ENCODE data around the gene CMSS1.

The CMSS1 gene

DNA sequence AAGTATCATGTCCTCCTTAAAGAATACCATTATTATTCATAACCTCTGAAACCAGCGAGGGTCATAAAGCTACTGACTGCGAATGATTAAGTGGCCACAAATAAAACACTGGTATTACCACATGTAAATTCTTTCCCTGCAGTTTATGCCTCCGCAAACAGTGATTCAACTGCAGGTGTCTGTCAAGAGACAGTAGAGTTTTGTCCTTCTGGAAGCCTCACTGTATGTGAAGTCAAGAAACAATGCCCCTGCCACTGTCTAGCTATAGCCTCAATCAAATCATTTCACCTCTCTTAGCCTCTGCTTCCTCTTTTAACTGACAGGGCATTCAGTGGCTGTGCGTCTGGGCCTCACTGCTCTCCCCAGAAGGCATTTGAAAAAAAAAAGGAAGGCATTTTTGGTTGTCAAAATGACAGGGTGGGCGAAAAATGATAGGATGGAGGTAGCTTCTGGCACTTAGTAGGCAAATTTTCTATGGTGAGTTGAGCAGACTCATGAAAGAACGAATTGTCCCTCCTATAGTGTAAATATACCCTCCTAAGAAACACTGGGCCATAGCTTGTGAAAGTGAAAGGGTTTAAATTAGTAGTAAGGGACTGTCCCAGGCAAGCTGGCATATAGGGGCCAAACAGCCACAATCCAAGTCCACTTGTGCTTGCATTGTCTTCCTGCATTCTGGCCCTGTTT is 229.9 kb downstream of the CMSS1 start:
- TF ChIP-seq POLR2AphosphoS5 (IDR thresholded peaks at IDR 0.05; ENCODE audit: low read depth, low read length): no peak

DNA sequence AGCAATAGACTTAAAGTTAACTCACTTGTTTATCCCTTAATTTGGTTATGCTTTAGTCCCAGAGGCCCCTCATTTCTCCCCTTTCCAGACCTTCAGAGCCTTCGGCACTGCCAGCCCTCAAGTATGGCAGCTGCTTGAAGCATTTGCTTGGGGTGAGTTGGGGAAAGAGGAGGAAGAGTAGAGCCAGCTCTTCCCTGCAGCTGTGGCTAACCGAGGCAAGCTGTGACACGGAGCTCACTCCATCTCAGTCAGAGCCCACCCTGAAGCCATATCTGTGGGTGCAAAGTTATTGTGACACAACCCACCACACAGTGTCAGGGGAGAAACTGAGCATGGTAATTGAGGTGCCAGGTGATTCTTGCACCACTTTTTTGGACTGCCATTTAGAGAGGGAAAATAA is 230.6 kb downstream of the CMSS1 start:
- no peak for TF ChIP-seq POLR2AphosphoS5 (IDR thresholded peaks at IDR 0.05; ENCODE audit: low read depth, low read length)
- no peak for TF ChIP-seq SIN3A (IDR thresholded peaks at IDR 0.05; ENCODE audit: borderline replicate concordance, insufficient read depth, low read length)
- TF ChIP-seq, protein P1, sequence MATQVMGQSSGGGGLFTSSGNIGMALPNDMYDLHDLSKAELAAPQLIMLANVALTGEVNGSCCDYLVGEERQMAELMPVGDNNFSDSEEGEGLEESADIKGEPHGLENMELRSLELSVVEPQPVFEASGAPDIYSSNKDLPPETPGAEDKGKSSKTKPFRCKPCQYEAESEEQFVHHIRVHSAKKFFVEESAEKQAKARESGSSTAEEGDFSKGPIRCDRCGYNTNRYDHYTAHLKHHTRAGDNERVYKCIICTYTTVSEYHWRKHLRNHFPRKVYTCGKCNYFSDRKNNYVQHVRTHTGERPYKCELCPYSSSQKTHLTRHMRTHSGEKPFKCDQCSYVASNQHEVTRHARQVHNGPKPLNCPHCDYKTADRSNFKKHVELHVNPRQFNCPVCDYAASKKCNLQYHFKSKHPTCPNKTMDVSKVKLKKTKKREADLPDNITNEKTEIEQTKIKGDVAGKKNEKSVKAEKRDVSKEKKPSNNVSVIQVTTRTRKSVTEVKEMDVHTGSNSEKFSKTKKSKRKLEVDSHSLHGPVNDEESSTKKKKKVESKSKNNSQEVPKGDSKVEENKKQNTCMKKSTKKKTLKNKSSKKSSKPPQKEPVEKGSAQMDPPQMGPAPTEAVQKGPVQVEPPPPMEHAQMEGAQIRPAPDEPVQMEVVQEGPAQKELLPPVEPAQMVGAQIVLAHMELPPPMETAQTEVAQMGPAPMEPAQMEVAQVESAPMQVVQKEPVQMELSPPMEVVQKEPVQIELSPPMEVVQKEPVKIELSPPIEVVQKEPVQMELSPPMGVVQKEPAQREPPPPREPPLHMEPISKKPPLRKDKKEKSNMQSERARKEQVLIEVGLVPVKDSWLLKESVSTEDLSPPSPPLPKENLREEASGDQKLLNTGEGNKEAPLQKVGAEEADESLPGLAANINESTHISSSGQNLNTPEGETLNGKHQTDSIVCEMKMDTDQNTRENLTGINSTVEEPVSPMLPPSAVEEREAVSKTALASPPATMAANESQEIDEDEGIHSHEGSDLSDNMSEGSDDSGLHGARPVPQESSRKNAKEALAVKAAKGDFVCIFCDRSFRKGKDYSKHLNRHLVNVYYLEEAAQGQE (IDR thresholded peaks at IDR 0.05; ENCODE audit: insufficient read depth in 1 of 2, low read depth in 2 of 2, low read length in 2 of 2): no peak
- no peak for TF ChIP-seq TAF1 (IDR thresholded peaks at IDR 0.05; ENCODE audit: borderline replicate concordance, insufficient read depth, low read length)
- TF ChIP-seq FOXP2 (optimal IDR thresholded peaks at IDR 0.05; ENCODE audit: borderline replicate concordance, extremely low read depth, extremely low read length, insufficient read depth): no peak

DNA sequence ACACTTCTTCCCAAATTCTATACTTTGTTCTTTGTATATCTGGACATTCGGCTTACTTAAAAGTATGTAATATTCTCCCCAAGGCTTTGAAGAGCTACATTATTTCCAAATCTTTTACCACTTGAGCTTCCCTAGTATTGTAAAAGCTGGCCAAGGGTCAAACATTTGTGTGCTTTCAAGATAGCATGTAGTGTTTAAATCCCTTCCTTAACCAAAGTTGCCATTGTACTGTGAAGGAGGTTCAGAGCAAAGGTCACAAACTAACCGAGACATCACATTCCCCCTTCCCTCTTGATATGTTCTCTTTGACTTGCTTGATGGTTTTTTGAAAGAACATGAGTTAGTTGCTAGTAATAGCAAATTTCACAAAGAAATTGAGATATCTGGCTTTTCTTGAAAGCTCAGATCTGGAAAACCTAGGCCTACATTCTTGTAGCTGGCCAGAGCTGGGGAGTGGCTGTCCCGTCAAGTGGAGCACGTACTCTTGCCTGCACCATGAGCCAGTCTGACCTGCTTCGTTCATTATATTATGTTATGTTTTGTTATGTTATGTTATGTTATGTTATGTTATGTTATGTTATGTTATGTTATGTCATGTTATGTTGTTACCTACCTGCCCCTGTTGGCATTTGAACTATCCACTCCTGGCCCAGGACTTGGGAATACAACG is 236.4 kb downstream of the CMSS1 start:
- TF ChIP-seq FOXP2 (optimal IDR thresholded peaks at IDR 0.05; ENCODE audit: borderline replicate concordance, extremely low read depth, extremely low read length, insufficient read depth) (no peak), POLR2AphosphoS5 (IDR thresholded peaks at IDR 0.05; ENCODE audit: low read depth, low read length) (no peak), TAF1 (IDR thresholded peaks at IDR 0.05; ENCODE audit: borderline replicate concordance, insufficient read depth, low read length) (no peak), SIN3A (IDR thresholded peaks at IDR 0.05; ENCODE audit: borderline replicate concordance, insufficient read depth, low read length) (no peak)
- TF ChIP-seq, protein P1 (IDR thresholded peaks at IDR 0.05; ENCODE audit: insufficient read depth in 1 of 2, low read depth in 2 of 2, low read length in 2 of 2): no peak

DNA sequence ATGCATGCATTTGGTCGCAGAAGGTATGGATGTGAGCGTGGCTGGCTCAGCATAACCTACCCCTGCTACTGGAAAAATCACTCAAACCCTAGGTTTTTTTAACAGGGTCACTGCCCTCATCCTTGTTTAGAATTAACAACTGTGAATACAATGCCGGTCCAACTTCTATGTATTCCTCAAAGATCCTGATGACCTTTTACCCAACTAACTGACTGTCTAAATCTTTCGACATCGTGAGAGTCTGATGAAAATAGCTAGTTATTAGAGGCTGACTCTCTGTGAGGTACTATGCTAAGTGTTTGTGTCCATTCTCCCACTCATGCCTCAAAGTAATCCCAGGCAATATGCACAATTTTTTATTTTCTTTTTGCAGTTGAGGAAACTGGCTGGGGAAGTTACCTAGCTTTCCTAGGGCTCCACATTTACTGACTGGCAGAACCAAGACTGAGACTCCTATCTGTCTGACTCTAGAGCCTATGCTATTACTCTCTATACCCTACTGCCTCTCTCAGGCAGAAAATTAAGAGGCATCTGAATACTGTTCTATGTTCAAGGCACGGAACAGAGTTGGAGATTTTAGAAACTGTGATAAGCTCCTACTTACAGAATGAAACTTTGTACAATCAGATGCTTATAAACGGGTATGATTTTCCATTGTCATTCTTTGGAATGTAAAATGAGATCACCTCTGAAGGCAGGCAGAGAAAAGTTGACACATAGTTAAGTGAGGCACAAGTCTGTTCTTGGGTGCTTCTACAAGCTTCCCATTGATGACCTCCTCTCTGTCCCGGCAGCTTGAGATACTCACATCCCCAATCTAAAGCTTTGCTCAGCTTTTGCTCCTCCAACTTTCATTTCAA is 240.3 kb downstream of the CMSS1 start:
- TF ChIP-seq, protein P1 (IDR thresholded peaks at IDR 0.05; ENCODE audit: insufficient read depth in 1 of 2, low read depth in 2 of 2, low read length in 2 of 2): no peak
- TF ChIP-seq POLR2AphosphoS5 (IDR thresholded peaks at IDR 0.05; ENCODE audit: low read depth, low read length) (no peak), TAF1 (IDR thresholded peaks at IDR 0.05; ENCODE audit: borderline replicate concordance, insufficient read depth, low read length) (no peak), FOXP2 (optimal IDR thresholded peaks at IDR 0.05; ENCODE audit: borderline replicate concordance, extremely low read depth, extremely low read length, insufficient read depth) (no peak), SIN3A (IDR thresholded peaks at IDR 0.05; ENCODE audit: borderline replicate concordance, insufficient read depth, low read length) (no peak)

DNA sequence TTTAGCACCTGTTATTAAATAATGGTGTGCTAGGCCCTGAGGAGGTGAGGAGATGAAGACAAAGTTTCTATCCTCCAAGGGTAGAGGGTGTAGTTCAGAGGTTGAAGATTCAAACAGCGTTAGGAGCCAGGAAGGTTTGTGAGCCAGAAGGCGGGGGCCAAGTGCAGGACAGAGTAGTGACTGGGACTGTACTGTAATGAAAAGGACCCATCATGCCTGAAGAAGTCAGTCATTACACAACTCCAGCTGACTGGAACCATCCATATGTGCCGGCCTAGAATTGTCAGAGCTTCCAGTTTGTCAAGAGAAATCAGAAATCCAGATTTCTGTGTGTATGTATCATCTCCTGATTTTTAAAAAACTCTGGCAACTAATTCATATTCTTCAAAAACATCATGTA is 241.8 kb downstream of the CMSS1 start:
- TF ChIP-seq TAF1 (IDR thresholded peaks at IDR 0.05; ENCODE audit: borderline replicate concordance, insufficient read depth, low read length): no peak
- TF ChIP-seq POLR2AphosphoS5 (IDR thresholded peaks at IDR 0.05; ENCODE audit: low read depth, low read length): no peak
- no peak for TF ChIP-seq FOXP2 (optimal IDR thresholded peaks at IDR 0.05; ENCODE audit: borderline replicate concordance, extremely low read depth, extremely low read length, insufficient read depth)
- TF ChIP-seq, protein P1 (IDR thresholded peaks at IDR 0.05; ENCODE audit: insufficient read depth in 1 of 2, low read depth in 2 of 2, low read length in 2 of 2): no peak
- TF ChIP-seq SIN3A (IDR thresholded peaks at IDR 0.05; ENCODE audit: borderline replicate concordance, insufficient read depth, low read length): no peak
